NCI-H2081 (cell line): ENCODE measurements around the gene DPH3.

Experiments used
- DNase-seq, 2 experiments: peaks; one replicate each; lab custom pipeline; 2025; lab: John Stamatoyannopoulos, UW

Gene DPH3

DNA sequence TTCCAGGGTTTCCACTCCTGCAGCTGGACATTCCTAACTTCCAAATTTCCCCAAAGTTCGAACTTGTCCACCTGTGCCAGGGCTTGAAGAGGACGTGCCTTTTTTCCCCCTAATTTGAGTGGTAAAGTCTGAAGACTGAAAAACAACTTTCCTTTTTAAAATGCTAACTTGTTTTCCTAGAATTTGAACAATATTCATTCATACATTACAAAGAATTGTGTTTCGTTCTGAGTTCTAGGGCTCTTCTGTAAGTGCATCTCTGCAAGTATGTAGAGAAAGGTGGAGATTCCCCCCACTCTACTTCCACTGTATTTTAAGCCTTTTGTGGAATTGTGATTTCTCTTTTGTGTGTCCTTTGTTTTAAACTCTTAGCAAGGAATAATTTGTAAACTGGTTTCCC, 9.4 kb downstream of the DPH3 start:
- no peak for DNase-seq

GRCh38 chr3:16254916-16255315, 9.8 kb downstream of the DPH3 start:
- DNase-seq: peak; percentile 19 to 40

- DNase-seq: no peak
Observed at GRCh38 chr3:16253601-16254000, 11.1 kb downstream of the DPH3 start.

DNA sequence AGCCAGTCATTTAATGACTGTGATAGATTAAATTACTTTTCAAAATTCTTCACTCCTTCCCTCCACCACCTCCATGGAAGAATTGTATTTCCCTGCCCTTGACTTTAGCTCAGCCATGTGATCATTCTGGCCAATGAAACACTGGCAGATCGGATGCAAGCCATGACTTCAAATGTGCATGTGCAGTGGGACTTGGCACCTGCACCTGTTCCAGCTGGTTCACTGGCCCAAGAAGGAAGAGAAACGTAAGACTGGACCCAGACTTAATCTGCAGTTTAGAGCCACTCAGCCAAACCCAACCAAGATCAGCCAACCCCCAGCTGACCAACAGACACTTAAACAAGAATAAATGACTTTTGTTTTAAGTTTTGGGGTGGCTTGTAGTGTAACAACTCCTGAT, 11.8 kb downstream of the DPH3 start:
- no peak for DNase-seq

DNA sequence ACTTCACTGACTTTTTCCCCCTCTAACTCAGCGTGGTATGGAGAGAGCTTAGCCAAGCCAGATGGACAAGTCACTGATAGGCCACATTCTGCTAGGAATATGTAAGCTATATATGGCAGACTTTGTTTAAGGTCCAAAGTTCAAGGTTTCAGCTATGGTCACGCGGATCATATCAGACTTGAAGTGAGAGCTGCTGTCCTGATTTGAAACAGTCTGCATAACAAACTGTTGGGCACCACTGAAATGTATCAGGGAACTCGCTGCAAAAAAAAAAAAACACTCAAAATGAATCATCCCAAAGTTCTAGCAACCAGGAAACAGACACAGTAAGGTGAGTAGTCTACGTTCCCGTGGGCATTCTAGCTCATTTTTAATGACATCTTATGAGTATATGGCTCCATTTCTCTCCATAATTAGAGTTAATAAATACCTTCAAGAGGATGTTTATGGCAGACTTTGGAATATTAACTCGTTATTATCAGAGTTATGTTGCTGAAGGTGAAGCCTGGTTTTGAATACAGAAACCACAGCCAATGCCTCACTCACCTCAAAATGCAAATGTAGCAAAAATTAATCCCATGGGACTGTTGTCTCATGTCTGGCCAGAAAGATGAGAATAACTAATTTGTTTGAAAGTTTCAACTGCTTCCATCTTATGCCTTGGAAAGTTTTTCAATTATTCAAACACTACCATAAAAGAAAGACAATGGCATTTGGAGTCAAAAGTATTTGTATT, 12.3 kb downstream of the DPH3 start:
- DNase-seq: no peak

GRCh38 chr3:16251316-16252085, 13.2 kb downstream of the DPH3 start:
- no peak for DNase-seq

- DNase-seq: no peak
Observed at GRCh38 chr3:16249886-16250285, 14.9 kb downstream of the DPH3 start.

DNA sequence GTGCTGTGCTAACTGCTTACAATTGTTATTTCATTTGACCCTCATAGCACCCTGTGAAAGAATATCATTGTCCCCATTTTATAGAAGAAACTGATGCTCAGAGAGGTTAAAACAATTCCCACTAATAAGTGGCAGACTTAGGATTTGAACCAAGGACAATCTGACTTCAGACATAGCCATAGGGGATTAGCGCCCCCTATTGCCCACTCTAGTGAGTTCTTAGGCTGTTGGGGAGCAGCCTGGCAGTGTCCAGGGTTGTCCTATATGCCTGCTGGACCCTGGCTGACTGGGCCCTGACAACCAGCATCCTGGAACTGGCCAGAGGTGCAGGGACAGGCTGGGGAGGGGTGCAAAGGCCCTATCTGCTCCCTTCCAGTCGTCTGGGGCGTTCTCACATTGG, 15.4 kb downstream of the DPH3 start:
- DNase-seq: peak in 1 of 2 experiments; percentile 19

DNA sequence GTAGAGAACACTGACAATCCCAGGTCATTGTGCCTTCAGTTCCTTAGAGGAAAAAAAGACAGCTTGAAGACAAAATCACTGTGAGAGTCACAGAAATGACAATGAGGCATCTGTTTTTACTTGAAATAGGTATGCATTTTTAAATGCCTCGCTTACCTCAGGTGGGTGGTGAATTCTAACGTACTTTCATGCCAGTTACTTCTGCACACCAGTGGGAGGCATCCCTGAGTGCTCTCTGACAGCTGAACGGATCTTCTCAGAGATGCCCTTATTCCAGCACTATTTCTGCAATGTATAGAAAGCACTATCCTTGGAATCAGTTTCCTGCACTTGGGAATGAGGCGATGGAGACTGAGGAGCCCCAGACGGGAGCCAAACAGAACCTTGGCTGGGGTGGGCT, 16.2 kb downstream of the DPH3 start:
- no peak for DNase-seq

- DNase-seq: peak; percentile 87 to 88
Observed at GRCh38 chr3:16247282-16248061, 17.3 kb downstream of the DPH3 start.

- no peak for DNase-seq
Observed at GRCh38 chr3:16245609-16246008, 19.1 kb downstream of the DPH3 start.

DNA sequence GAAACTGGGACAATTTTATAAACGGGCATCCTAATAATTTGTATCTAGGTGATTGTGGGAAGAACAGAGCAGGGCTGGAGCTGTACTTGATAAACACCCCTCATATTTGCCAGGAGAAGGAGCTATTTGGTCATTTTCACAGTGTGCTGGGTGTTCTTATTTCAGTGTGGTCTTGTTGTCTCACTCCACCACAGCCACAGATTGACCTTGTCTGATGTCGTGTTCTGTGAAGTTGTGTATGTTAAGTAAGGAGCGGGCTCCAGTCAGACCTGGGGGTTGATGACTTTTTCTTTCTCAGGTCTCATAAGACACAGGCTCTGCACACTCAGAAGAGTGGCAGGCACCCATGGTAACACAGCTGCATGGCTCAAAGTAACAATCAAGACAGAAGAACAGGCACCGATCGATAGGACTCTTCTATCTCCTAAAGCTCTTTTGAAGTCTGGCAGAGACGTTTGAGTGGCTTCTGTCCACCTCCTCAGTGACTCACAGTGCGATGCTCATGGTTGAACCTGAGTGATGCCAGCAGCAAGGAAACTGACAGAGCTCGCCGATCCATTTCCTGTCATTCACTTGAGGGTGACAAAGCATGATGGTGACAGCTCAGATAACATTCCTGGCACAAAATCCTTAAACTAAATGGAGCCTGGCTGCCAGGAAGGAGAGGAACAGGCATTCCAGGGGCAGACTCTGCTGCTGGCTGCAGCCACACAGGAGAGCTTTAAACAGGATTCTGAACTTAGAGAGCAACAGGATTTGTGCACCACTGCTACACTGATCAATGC, 20.8 kb downstream of the DPH3 start:
- no peak for DNase-seq

DNA sequence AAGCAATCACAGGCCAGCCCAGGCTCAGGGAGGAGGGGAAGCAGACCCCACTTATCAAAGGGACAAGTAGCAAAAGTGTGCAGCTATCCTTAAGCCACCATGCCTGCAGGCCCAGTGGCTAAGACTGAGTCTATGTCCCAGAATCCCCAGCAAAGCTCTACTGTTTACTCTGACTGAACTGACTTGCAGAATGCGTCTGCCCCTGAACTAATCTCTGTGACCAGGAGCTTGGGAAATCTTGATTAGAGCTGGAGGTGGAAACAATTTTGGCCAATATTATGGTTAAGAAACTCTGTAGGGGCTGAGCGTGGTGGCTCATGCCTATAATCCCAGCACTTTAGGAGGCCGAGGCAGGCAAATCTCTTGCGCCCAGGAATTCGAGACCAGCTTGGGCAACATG, 22.6 kb downstream of the DPH3 start:
- no peak for DNase-seq

DNA sequence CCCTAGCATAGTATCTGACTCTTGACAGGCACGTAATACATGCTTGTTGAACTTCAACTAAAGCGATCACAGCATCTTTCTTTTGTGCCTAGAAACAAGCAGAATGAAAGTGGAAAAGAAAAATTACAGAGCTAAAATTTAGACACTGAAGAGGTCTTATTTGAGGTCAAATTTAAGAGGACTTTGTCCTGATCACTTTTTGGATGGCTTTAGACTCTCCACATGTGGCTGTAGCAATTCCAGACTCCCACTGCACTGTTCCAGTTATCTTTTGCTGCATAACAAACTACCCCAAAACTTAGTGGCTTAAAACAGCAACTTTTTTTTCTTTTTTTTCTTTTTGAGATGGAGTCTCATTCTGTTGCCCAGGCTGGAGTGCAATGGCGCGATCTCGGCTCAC, 23.5 kb downstream of the DPH3 start:
- no peak for DNase-seq

DNA sequence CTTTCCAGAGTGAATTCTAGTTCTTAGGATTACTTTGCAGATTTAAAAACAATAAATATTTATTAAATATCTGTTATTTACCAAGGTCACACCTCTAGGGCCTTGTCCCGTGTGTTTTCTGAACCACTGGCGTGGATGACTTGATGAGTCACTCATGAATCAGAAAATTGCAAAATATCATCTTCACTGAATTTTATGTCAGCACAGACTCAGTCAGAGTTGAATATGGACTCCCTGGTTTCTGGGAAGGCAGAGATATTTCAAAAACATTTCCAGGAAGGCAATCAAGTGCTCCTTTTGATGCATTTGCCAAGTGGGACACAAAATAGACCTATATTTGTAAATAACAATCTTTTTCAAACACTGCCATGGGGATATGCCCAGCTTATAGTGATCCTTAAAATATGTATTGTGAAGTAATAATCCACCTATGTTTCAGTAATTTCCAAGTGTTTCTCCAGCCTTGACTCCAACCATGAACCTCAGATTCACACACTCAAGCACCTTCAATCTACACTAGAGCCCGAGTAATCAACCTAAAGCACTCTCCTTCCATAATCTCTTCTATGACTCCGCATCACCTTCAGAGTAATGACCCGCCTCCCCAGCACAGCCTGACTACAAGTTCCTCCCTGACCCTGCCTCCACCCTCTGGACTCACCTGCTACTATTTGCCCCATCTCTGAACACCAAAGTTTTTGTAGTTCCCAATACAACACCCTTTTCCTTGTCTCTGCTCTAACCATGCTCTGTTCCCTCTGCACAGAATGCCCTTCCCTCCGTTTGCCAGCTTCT, 24.3 kb downstream of the DPH3 start:
- DNase-seq: no peak

DNA sequence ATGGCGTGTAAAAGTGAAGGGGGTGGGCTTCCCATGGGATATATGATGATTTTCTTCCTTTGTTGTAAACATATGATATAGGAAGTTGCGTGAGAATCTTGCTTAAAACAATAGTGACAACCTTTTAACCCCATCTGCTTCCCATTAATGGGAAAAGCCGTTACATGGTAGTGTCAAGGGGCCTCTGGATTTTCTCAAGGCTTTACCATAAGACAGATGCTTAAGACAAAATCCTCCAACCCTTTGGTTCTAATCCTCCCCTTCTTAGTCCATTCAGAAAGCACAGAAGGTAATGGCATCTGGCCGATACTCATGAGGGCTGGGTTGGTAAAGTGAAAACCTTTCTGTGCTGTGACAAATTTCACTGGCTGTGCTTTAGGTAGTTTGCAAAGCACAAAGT, 25.0 kb downstream of the DPH3 start:
- no peak for DNase-seq

DNA sequence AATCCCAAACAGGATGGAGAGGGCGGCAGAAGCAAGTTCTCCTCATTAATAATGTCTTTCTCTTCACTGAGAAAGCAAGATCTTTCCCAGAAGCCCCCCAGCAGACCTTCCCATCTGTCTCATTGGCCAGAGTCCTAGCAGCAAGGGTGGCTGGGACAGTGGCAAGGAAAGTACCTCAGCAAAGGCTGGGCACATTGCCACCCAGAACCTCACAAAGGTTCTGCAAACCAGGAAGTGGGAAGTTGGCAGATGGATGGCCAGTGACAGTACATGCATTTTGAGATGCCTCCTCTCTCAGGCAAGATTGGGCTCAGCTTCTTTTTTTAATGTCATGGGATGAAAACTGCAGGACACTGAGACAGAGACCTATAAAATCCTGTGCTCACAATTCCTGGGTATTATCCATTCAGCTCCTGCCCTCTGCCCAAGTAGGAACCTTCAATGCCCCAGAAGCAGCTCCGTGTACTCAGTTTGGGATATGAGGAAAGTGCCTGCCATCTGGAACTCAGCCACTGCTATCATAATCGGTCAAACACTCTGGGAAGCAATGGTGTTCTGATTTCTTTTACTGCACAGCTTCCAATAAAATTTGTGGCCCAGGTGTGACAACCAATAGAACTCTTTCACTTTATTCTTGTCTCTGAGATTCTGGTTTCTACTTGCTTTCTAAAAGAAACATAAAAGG, 25.5 kb downstream of the DPH3 start:
- DNase-seq: no peak

DNA sequence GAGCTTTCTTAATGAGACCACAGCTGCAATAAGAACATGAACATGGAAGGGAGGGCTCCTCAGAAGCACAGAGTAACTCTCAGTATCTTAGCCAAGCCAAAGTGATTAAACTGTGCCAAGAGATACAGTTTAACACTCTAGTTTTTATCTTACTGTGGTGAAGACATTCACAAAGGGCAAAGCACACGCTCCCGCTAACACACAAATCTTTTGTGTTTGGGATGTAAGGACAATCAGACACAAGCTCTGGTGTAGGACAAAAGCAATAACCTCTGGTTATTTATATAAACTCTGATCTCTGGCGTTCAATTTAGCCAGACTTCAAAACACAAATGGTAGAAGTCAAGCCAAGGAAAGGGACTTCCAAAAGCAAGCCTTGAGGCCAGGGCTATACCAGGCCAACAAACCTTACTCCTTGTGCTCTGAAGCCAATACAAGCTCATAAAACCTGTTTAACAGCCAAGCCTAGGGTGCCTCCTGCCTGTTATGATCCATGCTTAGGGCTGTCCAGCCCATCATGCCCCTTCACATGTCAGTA, 27.8 kb downstream of the DPH3 start:
- DNase-seq: no peak

DNA sequence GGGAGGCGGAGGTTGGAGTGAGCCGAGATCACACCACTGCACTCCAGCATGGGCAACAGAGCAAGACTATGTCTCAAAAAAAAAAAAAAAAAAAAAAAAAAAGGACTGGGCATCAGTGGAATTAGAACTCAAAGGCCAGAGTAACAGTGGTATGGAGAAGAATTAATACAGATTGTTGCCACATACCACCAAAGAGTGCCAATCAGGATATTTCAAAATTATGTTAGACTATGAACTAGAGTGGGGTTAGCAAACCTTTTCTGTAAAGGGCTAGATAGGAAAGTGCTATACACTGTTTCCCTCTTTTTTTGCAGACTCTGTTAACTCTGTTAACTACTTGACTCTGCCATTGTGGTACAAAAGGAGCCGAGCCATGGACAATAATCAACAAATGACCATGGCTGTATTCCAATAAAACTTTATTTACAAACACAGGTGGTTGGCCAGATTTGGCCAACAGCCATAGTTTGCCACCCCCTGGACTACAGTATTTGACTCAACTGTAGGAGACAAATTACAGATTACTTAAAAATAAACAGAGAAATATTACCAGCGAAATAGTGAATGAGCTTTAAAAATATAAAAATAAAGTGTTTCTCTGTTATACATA, 28.6 kb downstream of the DPH3 start:
- no peak for DNase-seq

DNA sequence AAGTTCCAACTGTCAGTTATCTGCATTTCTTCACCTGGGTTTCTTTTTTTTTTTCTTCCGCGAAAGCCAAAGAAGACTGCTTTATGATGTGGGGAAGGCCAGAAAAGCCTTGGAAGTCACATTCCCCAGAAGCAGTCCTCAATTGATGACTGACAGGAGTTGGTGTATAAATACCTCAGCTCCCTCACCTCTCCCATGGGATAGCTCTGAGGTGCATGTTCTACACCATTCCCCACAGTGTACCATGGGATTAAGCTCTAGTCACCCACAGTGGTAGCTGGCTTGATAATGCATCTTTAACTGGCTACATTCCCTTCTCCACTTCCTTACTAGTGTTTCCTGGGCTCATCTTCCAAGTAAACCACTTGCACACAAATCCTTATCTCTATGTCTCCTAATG, 30.5 kb downstream of the DPH3 start:
- DNase-seq: no peak
